AG10803 (cell line): ENCODE data around the gene MAEA.

Experiments used
- DNase-seq: peaks from one replicate; pipeline ENCODE4 v3.0.0; 2010; ENCODE audit warnings: low read depth
- H3K4me3 ChIP-seq: 2 replicates; pipeline ENCODE4 v1.5.1; 2011; ENCODE audit warnings: mild to moderate bottlenecking, low read length, control low read depth
- CTCF ChIP-seq: conservative IDR thresholded peaks from 2 replicates; pipeline ENCODE4 v1.5.1; 2011; ENCODE audit warnings: mild to moderate bottlenecking, low read length, control low read depth, inconsistent platforms

MAEA gene

GRCh38 chr4:1358421-1359143, 68.9 kb downstream of the MAEA start:
- H3K4me3 ChIP-seq, result no peak overlapping the region
- TF ChIP-seq CTCF, result no peak
- no peak for DNase-seq

GRCh38 chr4:1359144-1359501, 69.4 kb downstream of the MAEA start:
- no peak for TF ChIP-seq CTCF
- DNase-seq, result peak; percentile 68

GRCh38 chr4:1359976-1360375, 70.3 kb downstream of the MAEA start:
- TF ChIP-seq CTCF, result no peak

More at GRCh38 chr4:1359144-1359501, 69.4 kb downstream of the MAEA start:
- no peak overlapping the region for H3K4me3 ChIP-seq

GRCh38 chr4:1360423-1361283, 71.0 kb downstream of the MAEA start:
- no peak for TF ChIP-seq CTCF
- no peak overlapping the region for H3K4me3 ChIP-seq
- peak; percentile 7 for DNase-seq

More at GRCh38 chr4:1359976-1360375, 70.3 kb downstream of the MAEA start:
- no peak overlapping the region for H3K4me3 ChIP-seq
- no peak for DNase-seq

GRCh38 chr4:1361431-1361830, 71.7 kb downstream of the MAEA start:
- no peak for TF ChIP-seq CTCF
- no peak for DNase-seq
- H3K4me3 ChIP-seq, result no peak overlapping the region

GRCh38 chr4:1362046-1362445, 72.4 kb downstream of the MAEA start:
- no peak for TF ChIP-seq CTCF
- H3K4me3 ChIP-seq, result no peak overlapping the region
- DNase-seq, result no peak
